Measurements from ENCODE around the gene IKBKE.
"Not testable (repeated sequence)": the region's sequence is repeated elsewhere in the genome, so short reads cannot be mapped to it uniquely, and the experiment has no call there.

IKBKE gene

DNA sequence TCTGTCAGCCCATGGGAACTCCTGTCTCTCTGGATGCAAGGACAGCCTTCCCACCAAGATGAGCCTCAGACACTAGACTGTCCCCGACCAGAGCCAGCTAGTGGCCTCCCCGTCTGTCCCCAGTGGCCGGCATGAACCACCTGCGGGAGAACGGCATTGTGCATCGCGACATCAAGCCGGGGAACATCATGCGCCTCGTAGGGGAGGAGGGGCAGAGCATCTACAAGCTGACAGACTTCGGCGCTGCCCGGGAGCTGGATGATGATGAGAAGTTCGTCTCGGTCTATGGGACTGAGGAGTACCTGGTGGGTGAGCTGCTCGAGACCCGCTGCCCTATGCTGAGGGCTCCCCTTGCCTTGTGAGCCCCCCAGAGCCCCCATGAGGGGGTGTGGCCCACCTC, 5.8 kb downstream of the IKBKE start:
- no peak for DNase-seq (ENCODE audit: low spot score)

DNA sequence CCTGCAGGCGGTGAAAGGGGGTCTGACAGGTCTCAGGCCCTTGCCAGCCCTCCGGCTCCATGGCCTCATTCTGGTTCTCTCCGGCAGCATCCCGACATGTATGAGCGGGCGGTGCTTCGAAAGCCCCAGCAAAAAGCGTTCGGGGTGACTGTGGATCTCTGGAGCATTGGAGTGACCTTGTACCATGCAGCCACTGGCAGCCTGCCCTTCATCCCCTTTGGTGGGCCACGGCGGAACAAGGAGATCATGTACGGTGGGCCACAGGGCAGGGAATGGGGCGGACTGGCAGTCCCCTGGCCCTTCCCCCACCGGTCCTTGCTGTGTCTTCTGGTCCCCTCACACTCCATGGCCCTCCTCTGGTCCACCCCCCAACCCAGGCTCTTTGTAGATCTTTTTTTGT, 6.3 kb downstream of the IKBKE start:
- no peak for DNase-seq (ENCODE audit: low spot score)

DNA sequence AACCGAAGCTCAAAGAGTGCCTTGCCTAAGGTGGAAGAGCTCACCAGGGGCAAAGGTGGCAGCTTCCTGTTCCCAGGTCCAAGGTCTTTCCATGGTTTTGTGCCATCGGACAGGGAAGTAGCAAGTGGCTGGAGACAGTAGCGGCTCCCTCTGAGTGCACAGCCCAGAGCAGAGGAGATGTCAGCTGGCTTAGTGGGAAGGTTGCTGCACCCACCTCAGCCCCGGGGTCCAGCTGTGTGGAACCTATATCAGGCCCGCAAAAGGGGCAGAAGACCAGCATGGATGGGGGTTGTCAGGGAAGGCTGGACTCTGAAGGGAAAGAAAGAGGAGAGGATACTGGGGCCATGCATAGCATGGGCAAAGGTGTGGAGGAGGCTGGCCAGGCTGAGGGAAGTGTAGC, 6.8 kb downstream of the IKBKE start:
- no peak for DNase-seq (ENCODE audit: low spot score)

DNA sequence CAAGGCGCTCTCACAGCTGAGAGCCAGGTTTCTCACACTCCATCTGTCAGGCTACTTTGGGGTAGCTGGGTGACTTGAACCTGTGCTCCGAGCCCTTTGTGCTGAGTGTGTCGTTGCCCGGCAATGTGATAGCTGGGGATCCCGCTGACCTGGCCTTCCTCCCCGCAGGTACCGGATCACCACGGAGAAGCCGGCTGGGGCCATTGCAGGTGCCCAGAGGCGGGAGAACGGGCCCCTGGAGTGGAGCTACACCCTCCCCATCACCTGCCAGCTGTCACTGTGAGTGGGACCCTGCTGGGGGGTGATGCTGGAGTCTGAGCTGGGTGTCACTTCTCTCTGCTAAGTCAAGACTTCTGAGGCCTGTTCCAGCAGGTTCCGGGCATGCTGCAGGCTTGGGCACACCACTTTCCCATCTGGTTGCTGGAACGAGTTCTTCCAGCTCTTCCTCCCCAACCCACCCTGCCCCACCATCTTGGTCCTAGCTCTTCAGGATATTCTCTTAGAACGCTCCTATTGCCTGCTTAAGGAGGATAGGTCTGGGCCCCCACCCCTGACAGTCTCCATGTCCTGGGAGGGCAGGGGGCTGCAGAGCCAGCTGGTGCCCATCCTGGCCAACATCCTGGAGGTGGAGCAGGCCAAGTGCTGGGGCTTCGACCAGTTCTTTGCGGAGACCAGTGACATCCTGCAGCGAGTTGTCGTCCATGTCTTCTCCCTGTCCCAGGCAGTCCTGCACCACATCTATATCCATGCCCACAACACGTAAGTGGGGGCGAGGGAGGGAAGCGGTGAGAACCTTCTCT, 7.5 kb downstream of the IKBKE start:
- DNase-seq (ENCODE audit: low spot score), result no peak

DNA sequence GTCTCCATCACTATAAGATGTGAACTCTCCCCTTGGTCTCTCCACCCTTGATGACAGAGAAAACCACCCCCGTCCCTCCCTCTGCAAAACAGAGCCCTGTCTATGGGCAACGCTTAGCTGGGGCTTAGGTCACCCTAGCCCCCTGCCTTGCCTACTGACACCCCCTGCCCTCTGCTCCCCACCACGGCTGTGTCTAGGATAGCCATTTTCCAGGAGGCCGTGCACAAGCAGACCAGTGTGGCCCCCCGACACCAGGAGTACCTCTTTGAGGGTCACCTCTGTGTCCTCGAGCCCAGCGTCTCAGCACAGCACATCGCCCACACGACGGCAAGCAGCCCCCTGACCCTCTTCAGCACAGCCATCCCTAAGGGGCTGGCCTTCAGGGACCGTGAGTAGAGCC, 8.5 kb downstream of the IKBKE start:
- DNase-seq (ENCODE audit: low spot score), result no peak

DNA sequence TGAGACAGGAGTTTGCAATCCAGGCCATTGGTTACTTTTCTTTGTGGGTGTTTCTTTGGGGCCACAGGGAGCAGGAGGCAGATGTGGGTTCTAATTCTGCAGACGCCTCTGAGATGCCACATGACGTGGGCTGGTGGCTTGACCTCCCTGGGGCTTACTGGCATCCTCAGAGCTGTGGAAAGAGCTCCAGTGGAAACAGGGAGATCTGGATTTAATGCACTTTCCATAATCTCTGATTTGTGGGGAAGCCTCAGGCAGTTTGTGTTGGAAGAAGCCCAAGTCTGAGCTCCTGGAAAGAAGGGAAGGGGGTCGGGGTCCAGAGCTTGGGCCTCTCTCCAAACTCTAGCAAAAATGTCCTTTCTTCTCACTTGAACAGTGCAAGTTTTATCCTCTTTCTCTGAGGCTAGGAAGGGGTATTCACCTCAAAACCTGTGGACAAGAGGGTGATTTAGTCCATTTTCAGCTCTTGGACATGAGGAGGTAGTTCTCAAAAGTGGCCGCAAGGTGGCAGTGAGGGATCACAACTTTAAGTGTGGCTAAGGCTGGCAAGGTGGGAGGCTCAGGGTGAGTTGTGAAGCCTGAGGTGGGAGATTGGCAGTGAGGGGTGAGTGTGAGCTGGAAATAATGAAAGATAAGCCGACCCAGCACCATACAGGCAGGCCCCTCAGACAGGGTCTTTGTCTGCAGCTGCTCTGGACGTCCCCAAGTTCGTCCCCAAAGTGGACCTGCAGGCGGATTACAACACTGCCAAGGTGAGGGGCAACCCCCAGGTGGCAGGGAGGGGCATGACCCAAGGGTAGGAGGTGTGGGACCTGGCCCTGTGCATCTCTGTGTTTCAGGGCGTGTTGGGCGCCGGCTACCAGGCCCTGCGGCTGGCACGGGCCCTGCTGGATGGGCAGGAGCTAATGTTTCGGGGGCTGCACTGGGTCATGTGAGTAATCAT, 9.2 kb downstream of the IKBKE start:
- DNase-seq (ENCODE audit: low spot score), result peak; percentile 60

DNA sequence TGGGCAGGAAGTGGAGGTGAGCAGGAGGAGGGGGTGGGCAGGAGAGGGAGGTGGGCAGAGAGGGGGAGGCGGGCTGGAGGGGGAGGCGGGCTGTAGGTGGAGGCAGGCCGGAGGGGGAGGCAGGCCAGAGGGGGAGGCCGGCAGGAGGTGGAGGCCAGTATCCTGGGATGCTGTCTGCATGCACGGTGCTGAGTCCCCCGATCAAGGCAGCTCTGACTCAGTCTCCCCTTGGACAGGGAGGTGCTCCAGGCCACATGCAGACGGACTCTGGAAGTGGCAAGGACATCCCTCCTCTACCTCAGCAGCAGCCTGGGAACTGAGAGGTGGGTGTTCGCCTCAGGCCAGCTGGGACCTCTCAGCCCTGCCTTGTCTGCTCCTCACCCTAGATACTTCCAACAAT, 9.9 kb downstream of the IKBKE start:
- no peak for DNase-seq (ENCODE audit: low spot score)

DNA sequence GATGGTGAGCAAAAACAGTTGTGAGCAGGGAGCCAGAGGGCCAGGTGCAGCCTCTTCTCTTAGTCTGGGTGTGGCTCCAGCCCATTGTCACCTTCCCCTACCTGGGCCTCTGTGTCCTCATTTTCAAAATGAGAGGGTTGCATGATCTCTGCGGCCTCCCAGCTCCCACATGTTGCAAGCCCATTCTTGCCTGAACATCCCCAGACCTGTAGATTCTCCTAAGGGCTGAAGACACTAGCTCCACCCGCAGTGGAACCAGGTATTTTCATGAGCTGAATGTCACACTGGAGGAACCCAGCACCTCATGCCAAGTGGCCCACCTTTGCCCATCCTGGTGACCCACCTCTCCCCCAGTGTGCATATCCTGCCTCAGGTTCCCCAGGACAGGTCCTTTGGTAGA, 12.3 kb downstream of the IKBKE start:
- DNase-seq (ENCODE audit: low spot score), result no peak

DNA sequence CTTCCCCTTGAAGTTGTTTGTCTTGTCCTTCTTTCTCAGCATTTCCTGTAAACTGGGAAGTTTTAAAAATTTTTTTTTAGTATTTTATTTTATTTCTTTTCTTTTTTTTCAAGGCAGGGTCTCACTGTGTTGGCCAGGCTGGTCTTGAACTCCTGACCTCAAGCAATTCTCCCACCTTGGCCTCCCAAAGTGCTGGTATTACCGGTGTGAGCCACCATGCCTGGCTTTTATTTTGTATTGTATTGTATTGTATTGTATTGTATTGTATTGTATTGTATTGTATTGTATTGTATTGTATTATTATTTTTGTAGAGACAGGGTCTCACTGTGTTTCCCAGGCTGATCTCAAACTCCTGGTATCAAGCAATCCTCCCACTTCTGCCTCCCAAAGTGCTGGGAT, 13.6 kb downstream of the IKBKE start:
- not testable (repeated sequence) for DNase-seq (ENCODE audit: low spot score)

DNA sequence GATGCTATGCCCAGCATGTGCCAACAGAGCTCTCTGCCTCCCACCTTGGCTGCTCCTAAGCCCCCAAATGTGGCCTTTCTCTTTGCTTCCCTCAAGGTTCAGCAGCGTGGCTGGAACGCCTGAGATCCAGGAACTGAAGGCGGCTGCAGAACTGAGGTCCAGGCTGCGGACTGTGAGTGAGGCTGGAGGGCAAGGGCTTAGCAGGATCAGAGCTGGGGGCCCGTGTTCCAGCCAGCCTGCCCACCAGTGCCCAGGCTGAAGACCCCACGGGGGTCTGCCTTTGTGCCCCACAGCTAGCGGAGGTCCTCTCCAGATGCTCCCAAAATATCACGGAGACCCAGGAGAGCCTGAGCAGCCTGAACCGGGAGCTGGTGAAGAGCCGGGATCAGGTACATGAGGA, 14.6 kb downstream of the IKBKE start:
- no peak for DNase-seq (ENCODE audit: low spot score)

DNA sequence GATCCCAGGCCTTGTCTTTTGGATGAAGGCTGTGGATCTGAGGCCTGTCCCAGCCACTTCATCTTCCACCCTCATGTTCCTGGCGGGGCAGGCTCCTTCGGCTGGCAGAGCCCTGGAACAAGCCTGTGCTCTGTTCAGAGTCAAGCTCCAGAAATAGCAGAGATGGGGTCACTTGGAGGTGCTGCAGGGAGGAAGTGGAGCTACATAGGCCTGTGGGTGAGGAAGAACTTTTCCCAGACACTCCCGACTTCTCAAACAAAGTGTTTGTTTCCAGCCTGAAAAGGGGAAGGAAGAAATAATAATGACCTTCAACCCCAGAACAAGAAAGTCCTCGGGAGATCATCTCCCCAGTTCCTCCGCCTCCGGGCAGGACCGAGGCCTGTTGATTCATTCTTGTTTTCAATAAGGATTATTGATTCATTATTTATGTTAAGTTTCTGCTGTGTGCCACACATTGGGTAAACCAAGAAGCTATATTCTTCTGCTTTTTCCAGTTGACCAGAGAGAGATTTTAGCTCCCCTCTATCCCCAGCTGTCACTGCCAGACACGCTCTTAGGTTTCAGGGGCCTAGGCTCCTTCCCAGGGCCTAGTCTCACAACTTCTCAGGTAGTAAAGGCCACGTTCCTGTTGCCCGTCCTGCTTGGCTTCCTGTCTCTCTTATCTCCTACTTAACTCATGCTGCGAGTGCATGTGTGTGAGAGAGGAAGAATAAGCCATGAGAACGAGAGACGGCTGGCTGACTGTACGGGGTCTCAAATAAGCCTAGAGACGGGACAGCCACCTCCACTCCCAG, 16.9 kb downstream of the IKBKE start:
- no peak for DNase-seq (ENCODE audit: low spot score)

DNA sequence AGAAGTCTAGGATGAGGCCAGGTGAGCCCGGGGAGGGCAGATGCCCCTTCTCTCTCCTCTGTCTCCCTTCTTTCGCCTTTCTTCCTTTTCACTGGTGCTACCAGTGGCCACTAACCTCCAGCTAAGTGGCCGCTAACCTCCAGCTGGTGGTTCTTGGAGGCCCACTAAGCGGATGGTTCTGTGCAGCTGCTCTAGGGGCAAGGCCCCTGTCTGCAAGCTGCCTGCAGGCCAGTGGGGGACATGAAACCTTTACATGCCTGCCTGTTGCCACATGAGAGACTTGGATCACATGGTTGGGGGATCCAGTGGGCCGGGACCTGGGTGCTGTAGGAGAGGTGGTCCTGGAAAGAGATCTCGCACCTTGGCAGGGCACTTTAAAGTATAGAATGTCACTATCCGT, 17.7 kb downstream of the IKBKE start:
- no peak for DNase-seq (ENCODE audit: low spot score)

DNA sequence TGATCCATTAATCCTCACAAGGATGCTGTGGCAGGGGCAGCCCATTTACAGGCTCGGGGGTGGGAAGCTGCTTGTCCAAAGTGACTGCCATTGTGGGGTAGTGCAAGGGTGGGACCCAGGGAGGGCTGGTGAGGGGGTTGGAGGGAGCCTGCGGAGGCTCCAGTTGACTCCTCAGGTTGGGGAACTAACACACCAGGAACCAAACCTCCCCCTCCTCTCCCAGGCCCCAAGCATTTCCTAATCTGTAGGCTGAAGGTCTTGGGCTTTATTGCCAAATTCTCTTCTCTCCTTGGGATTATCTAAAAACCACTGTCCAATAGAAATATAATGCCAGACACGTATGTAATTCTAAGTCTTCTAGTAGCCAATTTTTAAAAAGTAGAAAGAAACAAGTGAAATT, 18.2 kb downstream of the IKBKE start:
- no peak for DNase-seq (ENCODE audit: low spot score)

DNA sequence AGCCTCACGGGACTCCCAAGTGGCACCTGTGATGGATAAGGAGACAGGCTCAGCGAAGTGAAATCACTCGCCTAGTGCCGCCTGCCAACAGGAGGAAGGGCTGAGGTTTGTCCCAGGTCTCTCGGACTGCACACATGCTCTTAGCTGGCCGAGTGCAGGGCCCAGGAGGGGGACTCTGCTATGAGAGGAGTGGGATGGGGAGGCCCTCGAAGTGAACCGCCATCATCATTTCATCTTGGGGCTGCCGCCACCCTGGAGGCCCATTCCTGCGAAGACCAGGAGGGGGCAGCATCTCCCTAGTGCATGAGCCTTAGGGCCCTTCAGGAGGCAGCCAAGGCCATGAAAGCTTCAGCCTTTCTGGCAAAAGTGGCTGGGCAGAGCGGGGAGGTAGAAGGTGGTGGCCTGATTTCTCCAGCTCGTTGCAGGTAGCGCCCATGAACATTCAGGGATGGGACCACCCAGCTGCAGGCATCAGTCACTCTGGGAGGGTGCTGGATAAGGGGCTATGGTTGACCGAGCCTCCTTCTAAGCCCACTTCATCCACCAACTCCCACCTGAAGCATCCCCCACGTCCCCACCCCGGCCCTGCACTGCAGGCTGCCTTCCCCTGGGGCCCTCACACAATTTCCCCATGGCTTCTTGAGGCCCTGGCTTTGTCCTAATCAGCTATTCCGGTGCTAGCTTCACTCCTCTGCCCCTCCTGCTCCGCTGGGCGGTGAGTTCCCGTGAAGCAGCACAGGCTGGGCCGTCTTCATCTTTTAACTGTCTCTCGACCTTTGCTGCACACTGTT, 19.9 kb downstream of the IKBKE start:
- DNase-seq (ENCODE audit: low spot score), result peak; percentile 41

DNA sequence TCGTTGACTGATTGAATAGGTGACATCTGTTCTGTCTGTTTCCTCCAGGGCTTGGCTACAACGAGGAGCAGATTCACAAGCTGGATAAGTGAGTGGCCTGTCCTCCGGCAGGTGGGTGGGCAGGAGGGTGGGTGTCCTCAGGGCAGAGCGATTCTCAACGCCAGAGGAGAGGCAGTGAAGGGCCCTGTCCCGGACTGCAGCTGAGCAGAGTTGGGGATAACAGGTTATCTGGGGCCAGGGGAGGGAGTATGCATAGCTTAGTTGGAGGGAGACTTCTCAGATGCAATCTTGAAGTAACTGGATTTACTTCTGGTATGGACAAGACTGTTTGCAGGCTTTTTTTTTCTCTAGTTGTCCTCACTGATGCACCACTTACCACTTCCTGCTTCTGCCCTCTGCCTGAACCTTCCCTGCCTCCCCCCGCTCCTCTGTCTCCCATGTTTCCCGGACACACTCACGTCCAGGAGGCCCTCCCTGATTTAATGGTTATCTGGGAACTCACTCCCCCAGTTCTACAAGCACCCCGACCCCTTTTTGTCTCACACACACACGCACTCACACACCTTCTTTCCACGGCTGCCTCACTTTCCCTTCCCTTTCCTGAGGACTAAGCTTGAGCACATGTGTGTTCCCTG, 20.6 kb downstream of the IKBKE start:
- no peak for DNase-seq (ENCODE audit: low spot score)

DNA sequence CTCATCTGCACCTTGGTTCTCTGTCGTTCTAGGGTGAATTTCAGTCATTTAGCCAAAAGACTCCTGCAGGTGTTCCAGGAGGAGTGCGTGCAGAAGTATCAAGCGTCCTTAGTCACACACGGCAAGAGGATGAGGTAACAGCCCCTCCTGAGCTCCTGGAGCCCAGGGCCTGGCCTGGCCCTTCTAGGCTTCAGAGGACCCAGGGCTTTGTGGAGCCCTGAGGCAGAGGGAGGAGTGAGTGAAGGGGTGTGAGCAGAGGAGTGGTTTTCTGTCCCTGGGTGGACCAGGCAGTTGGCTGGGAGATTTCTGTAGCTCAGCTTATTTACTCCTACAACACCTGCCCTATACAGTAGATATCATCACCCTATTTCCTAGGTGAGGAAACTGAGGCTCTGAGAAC, 21.3 kb downstream of the IKBKE start:
- no peak for DNase-seq (ENCODE audit: low spot score)

DNA sequence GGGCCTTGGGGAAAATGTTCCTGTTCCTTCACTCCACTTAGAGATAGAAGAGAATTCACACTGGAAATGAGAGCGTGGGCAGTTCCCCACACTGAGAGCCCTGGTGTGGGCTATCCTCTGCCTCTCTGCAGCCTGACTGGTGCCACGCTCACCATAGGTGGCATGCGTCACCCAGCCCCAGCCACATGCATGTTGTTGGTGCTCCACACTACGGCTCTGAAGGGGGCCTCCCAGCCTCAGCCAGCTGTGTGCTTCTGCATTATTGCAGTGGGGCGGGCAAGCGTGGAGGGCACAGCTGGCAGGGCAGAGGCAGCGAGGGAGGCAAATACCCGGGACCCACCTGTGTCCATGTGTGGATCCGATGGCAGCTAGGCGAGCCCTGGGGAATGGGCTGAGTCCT, 22.3 kb downstream of the IKBKE start:
- DNase-seq (ENCODE audit: low spot score), result no peak

DNA sequence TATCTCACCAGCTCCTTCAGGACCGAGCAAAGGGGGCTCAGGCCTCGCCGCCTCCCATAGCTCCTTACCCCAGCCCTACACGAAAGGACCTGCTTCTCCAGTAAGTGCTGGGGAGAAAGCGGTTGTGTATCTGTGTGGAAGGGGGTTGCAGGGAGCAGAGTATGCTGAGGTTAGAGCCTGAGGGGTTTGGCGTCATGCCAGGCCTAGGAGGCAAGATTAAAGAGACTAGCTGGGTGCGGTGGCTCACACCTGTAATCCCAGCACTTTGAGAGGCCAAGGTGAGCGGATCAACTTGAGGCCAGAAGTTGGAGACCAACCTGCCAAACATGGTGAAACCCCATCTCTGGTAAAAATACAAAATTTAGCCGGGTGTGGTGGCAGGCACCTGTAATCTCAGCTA, 23.0 kb downstream of the IKBKE start:
- DNase-seq (ENCODE audit: low spot score), result no peak

DNA sequence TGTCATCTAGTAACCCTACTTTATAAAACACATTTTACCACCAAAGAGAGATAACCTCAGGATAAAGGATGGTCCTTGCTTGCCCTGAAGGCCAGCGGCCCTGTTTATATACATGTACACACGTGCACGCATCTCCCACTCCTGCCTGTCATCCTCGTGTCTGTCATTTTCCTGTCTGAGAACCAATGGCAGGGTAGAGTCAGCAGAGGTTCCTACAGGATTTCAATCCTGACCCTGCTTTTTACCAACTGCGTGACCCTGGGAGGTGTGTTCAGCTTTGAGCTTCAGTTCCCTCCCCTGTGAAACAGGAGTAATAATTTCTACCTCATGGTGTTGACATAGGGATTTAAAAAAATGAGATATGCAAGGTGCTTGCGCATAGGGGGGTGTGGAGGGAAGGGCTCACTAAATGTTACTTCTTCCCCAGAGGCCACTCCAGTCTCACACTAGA, 24.8 kb downstream of the IKBKE start:
- DNase-seq (ENCODE audit: low spot score), result no peak

DNA sequence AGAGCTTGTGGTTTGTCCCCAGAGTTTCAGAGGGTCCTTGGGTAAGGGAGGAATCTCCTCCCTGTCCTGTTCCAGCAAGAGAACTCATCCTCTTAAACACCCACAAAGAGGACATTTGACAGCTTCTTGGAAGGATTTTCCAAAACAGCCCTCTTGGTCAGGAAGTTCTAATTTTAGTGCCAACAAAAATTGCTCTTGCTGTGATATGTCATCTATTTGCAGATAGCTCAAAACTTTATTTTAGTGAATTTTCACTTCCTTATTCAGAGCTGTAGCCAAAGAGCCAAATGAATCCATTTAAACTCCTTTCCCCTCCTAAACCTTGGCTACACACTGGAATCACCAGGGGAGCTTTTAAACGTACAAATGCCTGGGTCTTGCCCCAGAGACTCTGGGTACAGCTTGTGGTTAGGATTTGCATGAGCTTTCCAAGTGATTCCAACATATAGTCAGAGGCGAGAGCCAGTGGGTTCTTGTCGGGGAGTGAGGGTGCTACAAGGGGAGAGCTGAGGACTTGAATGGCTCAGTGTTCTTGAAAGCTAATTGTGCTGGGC, 25.3 kb downstream of the IKBKE start:
- no peak for DNase-seq (ENCODE audit: low spot score)

Measured in LoVo (cell line).